GM12865 (cell line): Measurements from ENCODE around the gene SCN8A.

Source experiments
- DNase-seq: peaks from one replicate; pipeline ENCODE4 v3.0.0; 2010; ENCODE audit warnings: low read depth
- H3K4me3 ChIP-seq: 2 replicates; pipeline ENCODE4 v1.5.1; 2011; ENCODE audit warnings: mild to moderate bottlenecking, low read depth, low read length, control low read depth
- CTCF ChIP-seq: IDR thresholded peaks from 2 replicates; pipeline ENCODE4 v1.5.1; 2011; ENCODE audit warnings: low read length, control low read depth, low read depth, inconsistent platforms; ENCODE audit not compliant: insufficient read depth; ENCODE audit errors: missing control alignments

SCN8A gene

GRCh38 chr12:51667269-51667668, 76.2 kb downstream of the SCN8A start:
- no peak for DNase-seq
- no peak overlapping the region for H3K4me3 ChIP-seq
- no peak for TF ChIP-seq CTCF

- no peak for TF ChIP-seq CTCF
- H3K4me3 ChIP-seq = no peak overlapping the region
- DNase-seq = no peak
These were observed 78.2 kb downstream of the SCN8A start for GRCh38 chr12:51669271-51669670.

GRCh38 chr12:51669996-51670395, 79.0 kb downstream of the SCN8A start:
- H3K4me3 ChIP-seq = no peak overlapping the region
- TF ChIP-seq CTCF = no peak
- DNase-seq = no peak

GRCh38 chr12:51672334-51672733, 81.3 kb downstream of the SCN8A start:
- DNase-seq = no peak
- H3K4me3 ChIP-seq = no peak overlapping the region
- no peak for TF ChIP-seq CTCF

GRCh38 chr12:51675071-51675803, 84.2 kb downstream of the SCN8A start:
- TF ChIP-seq CTCF = no peak

GRCh38 chr12:51676875-51677274, 85.8 kb downstream of the SCN8A start:
- H3K4me3 ChIP-seq = no peak overlapping the region
- DNase-seq = no peak
- TF ChIP-seq CTCF = no peak

More at GRCh38 chr12:51675071-51675803, 84.2 kb downstream of the SCN8A start:
- no peak for DNase-seq
- no peak overlapping the region for H3K4me3 ChIP-seq
